AG04449 (cell line): ENCODE results near the gene NAT9.

Experiments used
- CTCF ChIA-PET: fragments of 350-600 bp; formaldehyde crosslinking; extraction: SDS; loops from one replicate; lab custom pipeline; 2021; ENCODE audit warnings: antibody characterized with exemption; lab: Yijun Ruan, JAX
- POLR2A ChIA-PET: fragments of 400-600, 350-600 bp; formaldehyde crosslinking; extraction: SDS; loops from one replicate; lab custom pipeline; 2020; ENCODE audit warnings: antibody characterized with exemption, inconsistent platforms; lab: Yijun Ruan, JAX
- DNase-seq: peaks from one replicate; pipeline ENCODE4 v3.0.0-alpha.2; 2010; ENCODE audit warnings: low read depth, low spot score
- H3K4me3 ChIP-seq: 2 replicates; pipeline ENCODE4 v1.5.1; 2011; ENCODE audit warnings: low read depth, mild to moderate bottlenecking, control low read depth, low read length
- CTCF ChIP-seq: IDR thresholded peaks from one replicate; pipeline ENCODE4 v1.5.1; 2011; ENCODE audit warnings: mild to moderate bottlenecking, moderate library complexity, low read length, control low read depth, inconsistent platforms; ENCODE audit not compliant: insufficient read depth; ENCODE audit errors: missing control alignments

NAT9 gene

GRCh38 chr17:74760404-74761105 is 15.6 kb downstream of the NAT9 start:
- POLR2A ChIA-PET, result interaction anchor here (0.6 to 2.2 kb wide), 3 partner anchors 11 to 110 kb away, joined by 3 to 10 read pairs (median 3); no protein-coding TSS in a partner anchor
- no peak for TF ChIP-seq CTCF
- CTCF ChIA-PET, result interaction anchor here (0.7 to 7.9 kb wide), 11 partner anchors 9 to 107 kb away, joined by 3 to 71 read pairs (median 6); partner anchors contain the start of gene NAT9
- DNase-seq, result no peak
- H3K4me3 ChIP-seq, result no peak overlapping the region

GRCh38 chr17:74759941-74760340 is 16.2 kb downstream of the NAT9 start:
- ChIA-PET POLR2A (interaction anchor here (1.6 to 2.2 kb wide), 2 partner anchors 10 to 14 kb away, joined by 3 to 10 read pairs; no protein-coding TSS in a partner anchor), CTCF (interaction anchor here (0.7 to 7.9 kb wide), 10 partner anchors 10 to 107 kb away, joined by 3 to 71 read pairs (median 6); partner anchors contain the start of gene NAT9)
- DNase-seq, result no peak
- H3K4me3 ChIP-seq, result no peak overlapping the region
- no peak for TF ChIP-seq CTCF

GRCh38 chr17:74759243-74759801 is 16.8 kb downstream of the NAT9 start:
- ChIA-PET CTCF (interaction anchor here (0.9 to 7.9 kb wide), 11 partner anchors 9 to 201 kb away, joined by 3 to 71 read pairs (median 6); partner anchors contain the start of gene NAT9), POLR2A (interaction anchor here (0.8 to 2.2 kb wide), 3 partner anchors 9 to 17 kb away, joined by 3 to 10 read pairs (median 3); partner anchors contain the start of gene NAT9)
- no peak overlapping the region for H3K4me3 ChIP-seq
- DNase-seq, result no peak
- no peak for TF ChIP-seq CTCF

GRCh38 chr17:74758848-74759168 is 17.3 kb downstream of the NAT9 start:
- no peak overlapping the region for H3K4me3 ChIP-seq
- ChIA-PET POLR2A (interaction anchor here (0.8 kb wide), 1 partner anchor 18 kb away, joined by 3 read pairs; the partner anchor contains the start of gene NAT9), CTCF (interaction anchor here (1.0 to 7.9 kb wide), 7 partner anchors 9 to 202 kb away, joined by 3 to 71 read pairs (median 15); no protein-coding TSS in a partner anchor)
- no peak for DNase-seq
- TF ChIP-seq CTCF, result no peak

- CTCF ChIA-PET, result interaction anchor here (1.0 to 7.9 kb wide), 8 partner anchors 8 to 202 kb away, joined by 3 to 71 read pairs (median 10); no protein-coding TSS in a partner anchor
- DNase-seq, result no peak
- no peak for TF ChIP-seq CTCF
- POLR2A ChIA-PET, result interaction anchor here (0.8 kb wide), 1 partner anchor 18 kb away, joined by 3 read pairs; the partner anchor contains the start of gene NAT9
- no peak overlapping the region for H3K4me3 ChIP-seq
These were observed 18.0 kb downstream of the NAT9 start for GRCh38 chr17:74757931-74758847.
